Osteoblast (primary cell): ENCODE measurements around the gene C1orf167. TPM values are rescaled to one million over a fixed set of nuclear protein-coding genes. Genes with fewer than 3 reads are reported as not detected.
"Not testable (repeated sequence)": the region's sequence is repeated elsewhere in the genome, so short reads cannot be mapped to it uniquely, and the experiment has no call there.

Experiments
- DNase-seq: peaks from one replicate; pipeline ENCODE4 v3.0.0; 2011; ENCODE audit warnings: low spot score, mixed read lengths; ENCODE audit not compliant: insufficient read length; ENCODE audit errors: missing footprints
- H2AFZ ChIP-seq: 2 replicates; pipeline ENCODE4 v1.6.0; 2011; ENCODE audit warnings: mild to moderate bottlenecking, low read length
- H3K27ac ChIP-seq: 2 replicates; pipeline ENCODE4 v1.5.1; 2011; ENCODE audit warnings: mild to moderate bottlenecking, low read depth, low read length, moderate library complexity
- H3K27me3 ChIP-seq: 2 replicates; pipeline ENCODE4 v1.6.0; 2012; ENCODE audit warnings: mild to moderate bottlenecking, control low read depth, inconsistent platforms, low read length, moderate library complexity; ENCODE audit not compliant: insufficient read depth
- H3K36me3 ChIP-seq: 2 replicates; pipeline ENCODE4 v1.5.1; 2011; ENCODE audit warnings: mild to moderate bottlenecking, low read length, control low read depth, moderate library complexity; ENCODE audit not compliant: insufficient read depth
- H3K4me1 ChIP-seq: 2 replicates; pipeline ENCODE4 v1.5.1; 2011; ENCODE audit warnings: mild to moderate bottlenecking, low read length, control low read depth, moderate library complexity; ENCODE audit not compliant: insufficient read depth
- H3K4me2 ChIP-seq: 2 replicates; pipeline ENCODE4 v1.6.0; 2011; ENCODE audit warnings: mild to moderate bottlenecking, low read length; ENCODE audit not compliant: insufficient read depth
- H3K4me3 ChIP-seq: fragments of 200-600 bp; sonication (generic); 3 replicates; pipeline ENCODE4 v1.5.1; 2012; ENCODE audit warnings: mild to moderate bottlenecking, low read length, inconsistent platforms; ENCODE audit not compliant: insufficient read depth
- H3K79me2 ChIP-seq: 2 replicates; pipeline ENCODE4 v1.6.0; 2012; ENCODE audit warnings: mild to moderate bottlenecking, low read length, control low read depth, inconsistent platforms; ENCODE audit not compliant: insufficient read depth
- H3K9me3 ChIP-seq: 2 replicates; pipeline ENCODE4 v1.5.1; 2011; ENCODE audit warnings: low read depth, low read length, control low read depth
- H4K20me1 ChIP-seq: 2 replicates; pipeline ENCODE4 v1.6.0; 2012; ENCODE audit warnings: mild to moderate bottlenecking, low read length, control low read depth; ENCODE audit not compliant: insufficient read depth
- CTCF ChIP-seq: IDR thresholded peaks from 2 replicates; pipeline ENCODE4 v1.5.1; 2011; ENCODE audit warnings: mild to moderate bottlenecking, low read depth, low read length, moderate library complexity; ENCODE audit errors: extremely low read depth
- total RNA-seq: library from RNA; depleted of rRNA; stranded (reverse); fragments of >200 nt; gene quantifications from 2 replicates; pipeline ENCODE4 v1.2.3, GENCODE V29; 2012

Gene C1orf167
- total RNA-seq, 1 donor = not detected

GRCh38 chr1:11802973-11803885 is 41.2 kb downstream of the C1orf167 start:
- Histone ChIP-seq H2AFZ (peak overlapping the region; percentile 89), H3K4me3 (peak overlapping the region; percentile 77), H3K27me3 (no peaks in the 10 kb centered on the region), H3K9me3 (no peaks in the 10 kb centered on the region), H3K4me1 (peaks cover 45% of the 10 kb centered on the region), H3K4me2 (peak overlapping the region; percentile 98), H3K27ac (peak overlapping the region; percentile 26), H3K79me2 (peaks cover 44% of the 10 kb centered on the region), H3K36me3 (peaks cover 14% of the 10 kb centered on the region), H4K20me1 (peaks cover 5% of the 10 kb centered on the region)
- no peak for TF ChIP-seq CTCF
- DNase-seq = peak; percentile 95

GRCh38 chr1:11803924-11804665 is 42.1 kb downstream of the C1orf167 start:
- H3K79me2 ChIP-seq = peaks cover 53% of the 10 kb centered on the region
- not testable (repeated sequence) for H4K20me1 ChIP-seq, H3K27me3 ChIP-seq, H3K9me3 ChIP-seq, DNase-seq
- peak overlapping the region; percentile 53 for H3K27ac ChIP-seq
- H3K4me1 ChIP-seq = peaks cover 45% of the 10 kb centered on the region
- H3K4me3 ChIP-seq = peak overlapping the region; percentile 98
- H3K4me2 ChIP-seq = peak overlapping the region; percentile 98
- peaks cover 20% of the 10 kb centered on the region for H3K36me3 ChIP-seq
- H2AFZ ChIP-seq = peak overlapping the region; percentile 7

GRCh38 chr1:11804666-11805421 is 42.9 kb downstream of the C1orf167 start:
- H3K27me3 ChIP-seq = no peaks in the 10 kb centered on the region
- no peak for TF ChIP-seq CTCF
- no peak for DNase-seq
- peaks cover 10% of the 10 kb centered on the region for H4K20me1 ChIP-seq
- peak overlapping the region; percentile 98 for H3K4me2 ChIP-seq
- H3K4me1 ChIP-seq = peaks cover 45% of the 10 kb centered on the region
- H3K9me3 ChIP-seq = no peaks in the 10 kb centered on the region
- peak overlapping the region; percentile 93 for H3K27ac ChIP-seq
- H3K79me2 ChIP-seq = peaks cover 60% of the 10 kb centered on the region
- H2AFZ ChIP-seq = peak overlapping the region; percentile 91
- H3K36me3 ChIP-seq = peaks cover 28% of the 10 kb centered on the region
- H3K4me3 ChIP-seq = peak overlapping the region; percentile 98
